Measurements from ENCODE around the gene KCNH1. TPM values are rescaled to one million over a fixed set of nuclear protein-coding genes. Genes with fewer than 3 reads are reported as not detected.

KCNH1 gene
- total and polyA plus RNA-seq, 2 of the 4 experiments (the other 2 are of a cell fraction): 0.27 to 0.54 TPM

DNA sequence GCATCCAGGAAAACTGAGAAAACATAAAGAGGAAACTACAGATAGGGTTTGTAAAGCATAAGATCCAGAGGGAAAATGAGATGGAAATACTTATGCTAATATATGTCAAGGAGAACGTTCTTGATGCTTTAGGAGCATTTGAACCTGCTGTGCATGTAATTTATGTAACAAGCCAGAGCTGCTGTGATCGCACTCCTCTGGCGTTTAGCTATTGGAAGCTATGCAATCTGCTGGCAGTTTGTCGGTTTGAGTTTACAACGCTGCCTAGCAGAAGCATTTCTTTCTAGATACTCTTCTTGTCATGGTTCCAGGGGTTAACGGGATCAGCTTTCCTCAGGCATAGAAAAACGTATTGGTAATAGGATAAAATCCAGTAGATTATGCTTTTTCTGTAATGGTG is 182.7 kb downstream of the KCNH1 start:
- Histone ChIP-seq H3K27ac (ENCODE audit: insufficient read depth, low read length) (no peak overlapping the region), H4K5ac (ENCODE audit: low read depth, low read length) (no peak overlapping the region), H3K4me3 (ENCODE audit: insufficient read depth, low read depth, low read length) (no peak overlapping the region), H2BK15ac (ENCODE audit: low read depth, low read length) (no peak overlapping the region), H2AK9ac (replicated peaks; ENCODE audit: low read depth, low read length, poor library complexity) (no peak overlapping the region), H3K27me3 (ENCODE audit: control insufficient read depth, insufficient read depth, low read length) (no peaks in the 10 kb centered on the region), H4K8ac (ENCODE audit: low read depth in 2 of 2, low read length in 2 of 2) (no peak overlapping the region), H3K23ac (ENCODE audit: low read depth, low read length) (no peak overlapping the region), H3K56ac (ENCODE audit: extremely low read depth, insufficient read depth, low read length) (no peak overlapping the region), H4K20me1 (ENCODE audit: insufficient read depth, low read length) (no peaks in the 10 kb centered on the region), H3K9me3 (ENCODE audit: control insufficient read depth, insufficient read depth, low read length) (peaks cover 1% of the 10 kb centered on the region; the same call in 1 of the 2 replicates), H4K91ac (ENCODE audit: insufficient read depth, low read depth, low read length) (no peak overlapping the region), H3K14ac (replicated peaks; ENCODE audit: low read depth, low read length) (no peak overlapping the region), H2BK20ac (ENCODE audit: low read depth, low read length) (no peak overlapping the region), H2AFZ (replicated peaks; ENCODE audit: low read length, poor library complexity) (no peak overlapping the region), H3K79me1 (ENCODE audit: low read depth in 1 of 2, low read length in 2 of 2) (no peaks in the 10 kb centered on the region), H3K18ac (ENCODE audit: low read depth, low read length) (no peak overlapping the region), H3K4ac (ENCODE audit: low read depth, low read length) (no peak overlapping the region), H2BK120ac (ENCODE audit: low read depth, low read length) (no peak overlapping the region), H2AK5ac (ENCODE audit: low read depth, low read length) (no peak overlapping the region), H3K9ac (ENCODE audit: low read depth, low read length) (no peak overlapping the region), H2BK5ac (ENCODE audit: low read depth, low read length, poor library complexity, severe bottlenecking) (no peak overlapping the region), H3K4me2 (ENCODE audit: low read depth, low read length) (no peak overlapping the region), H3K9me1 (ENCODE audit: insufficient read depth, low read length) (no peaks in the 10 kb centered on the region), H3K4me1 (ENCODE audit: control insufficient read depth, insufficient read depth, low read length) (no peaks in the 10 kb centered on the region), H3K36me3 (ENCODE audit: control insufficient read depth, insufficient read depth, low read length) (no peaks in the 10 kb centered on the region)
- BruUV-seq (replicated peaks): no TSS peak
- no peak for DNase-seq
- intact Hi-C loops (cut with micrococcal nuclease) (loop anchor here (5.0 kb wide), 1 partner anchor 369 kb away; no protein-coding TSS in a partner anchor), in situ Hi-C loops (cut with MboI; ENCODE audit: low sequenced_read_pairs) (no loop called here), dilution Hi-C loops (cut with HindIII; ENCODE audit: low sequenced_read_pairs, unreplicated experiment) (no loop called here)
- POLR2A ChIA-PET (ENCODE audit: unreplicated experiment): no interaction called here
- TF ChIP-seq, protein P1, sequence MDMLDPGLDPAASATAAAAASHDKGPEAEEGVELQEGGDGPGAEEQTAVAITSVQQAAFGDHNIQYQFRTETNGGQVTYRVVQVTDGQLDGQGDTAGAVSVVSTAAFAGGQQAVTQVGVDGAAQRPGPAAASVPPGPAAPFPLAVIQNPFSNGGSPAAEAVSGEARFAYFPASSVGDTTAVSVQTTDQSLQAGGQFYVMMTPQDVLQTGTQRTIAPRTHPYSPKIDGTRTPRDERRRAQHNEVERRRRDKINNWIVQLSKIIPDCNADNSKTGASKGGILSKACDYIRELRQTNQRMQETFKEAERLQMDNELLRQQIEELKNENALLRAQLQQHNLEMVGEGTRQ (IDR thresholded peaks at IDR 0.05; ENCODE audit: low read depth, low read length): no peak
- TF ChIP-seq SMC3 (IDR thresholded peaks at IDR 0.05; ENCODE audit: low read depth, low read length) (no peak), RAD21 (IDR thresholded peaks at IDR 0.05; ENCODE audit: low read length) (no peak), NFE2L2 (IDR thresholded peaks at IDR 0.05; ENCODE audit: low read depth, low read length) (no peak), CEBPB (IDR thresholded peaks at IDR 0.05; ENCODE audit: low read depth, low read length) (no peak), BHLHE40 (IDR thresholded peaks at IDR 0.05; ENCODE audit: low read depth, low read length) (no peak), POLR2A (IDR thresholded peaks at IDR 0.05; ENCODE audit: low read depth, low read length) (no peak)
- TF ChIP-seq, protein P2, sequence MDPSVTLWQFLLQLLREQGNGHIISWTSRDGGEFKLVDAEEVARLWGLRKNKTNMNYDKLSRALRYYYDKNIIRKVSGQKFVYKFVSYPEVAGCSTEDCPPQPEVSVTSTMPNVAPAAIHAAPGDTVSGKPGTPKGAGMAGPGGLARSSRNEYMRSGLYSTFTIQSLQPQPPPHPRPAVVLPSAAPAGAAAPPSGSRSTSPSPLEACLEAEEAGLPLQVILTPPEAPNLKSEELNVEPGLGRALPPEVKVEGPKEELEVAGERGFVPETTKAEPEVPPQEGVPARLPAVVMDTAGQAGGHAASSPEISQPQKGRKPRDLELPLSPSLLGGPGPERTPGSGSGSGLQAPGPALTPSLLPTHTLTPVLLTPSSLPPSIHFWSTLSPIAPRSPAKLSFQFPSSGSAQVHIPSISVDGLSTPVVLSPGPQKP (IDR thresholded peaks at IDR 0.05; ENCODE audit: borderline replicate concordance, low read depth, low read length): no peak
- TF ChIP-seq, protein P3, sequence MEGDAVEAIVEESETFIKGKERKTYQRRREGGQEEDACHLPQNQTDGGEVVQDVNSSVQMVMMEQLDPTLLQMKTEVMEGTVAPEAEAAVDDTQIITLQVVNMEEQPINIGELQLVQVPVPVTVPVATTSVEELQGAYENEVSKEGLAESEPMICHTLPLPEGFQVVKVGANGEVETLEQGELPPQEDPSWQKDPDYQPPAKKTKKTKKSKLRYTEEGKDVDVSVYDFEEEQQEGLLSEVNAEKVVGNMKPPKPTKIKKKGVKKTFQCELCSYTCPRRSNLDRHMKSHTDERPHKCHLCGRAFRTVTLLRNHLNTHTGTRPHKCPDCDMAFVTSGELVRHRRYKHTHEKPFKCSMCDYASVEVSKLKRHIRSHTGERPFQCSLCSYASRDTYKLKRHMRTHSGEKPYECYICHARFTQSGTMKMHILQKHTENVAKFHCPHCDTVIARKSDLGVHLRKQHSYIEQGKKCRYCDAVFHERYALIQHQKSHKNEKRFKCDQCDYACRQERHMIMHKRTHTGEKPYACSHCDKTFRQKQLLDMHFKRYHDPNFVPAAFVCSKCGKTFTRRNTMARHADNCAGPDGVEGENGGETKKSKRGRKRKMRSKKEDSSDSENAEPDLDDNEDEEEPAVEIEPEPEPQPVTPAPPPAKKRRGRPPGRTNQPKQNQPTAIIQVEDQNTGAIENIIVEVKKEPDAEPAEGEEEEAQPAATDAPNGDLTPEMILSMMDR (conservative IDR thresholded peaks at IDR 0.05; ENCODE audit: low read depth, low read length): no peak
- CTCF ChIA-PET: interaction anchor here (1.2 kb wide), 1 partner anchor 183 kb away, joined by 3 read pairs; no protein-coding TSS in a partner anchor
- no CpG with 5 or more reads among the region's 7 CpGs for WGBS, 2 experiments (ENCODE audit: extremely low coverage in 2 of 2, insufficient read length in 1 of 2)
- ATAC-seq (ENCODE audit: low read depth): no peak
